BJ (cell line): ENCODE data around the gene RNPEPL1. TPM values are rescaled to one million over a fixed set of nuclear protein-coding genes. Genes with fewer than 3 reads are reported as not detected.

Experiments used
- CTCF ChIA-PET: fragments of 350-600 bp; formaldehyde crosslinking; extraction: SDS; loops from one replicate; lab custom pipeline; 2021; ENCODE audit warnings: antibody characterized with exemption, inconsistent platforms; lab: Yijun Ruan, JAX
- POLR2A ChIA-PET: fragments of 300-600 bp; sonication (Branson Sonifier 250); formaldehyde crosslinking; extraction: SDS; loops from one replicate; lab custom pipeline; 2021; ENCODE audit warnings: antibody characterized with exemption; lab: Charles Lee
- DNase-seq: peaks from one replicate; pipeline ENCODE4 v3.0.0-alpha.2; 2011; ENCODE audit warnings: low read depth
- H3K27me3 ChIP-seq: 2 replicates; pipeline ENCODE4 v1.6.0; 2011; ENCODE audit warnings: low read length; ENCODE audit not compliant: control insufficient read depth, insufficient read depth
- H3K36me3 ChIP-seq: 2 replicates; pipeline ENCODE4 v1.5.1; 2011; ENCODE audit warnings: low read length; ENCODE audit not compliant: control insufficient read depth, insufficient read depth
- H3K4me3 ChIP-seq: 2 replicates; pipeline ENCODE4 v1.5.1; 2011; ENCODE audit warnings: low read depth, mild to moderate bottlenecking, control low read depth, low read length
- CTCF ChIP-seq: IDR thresholded peaks from 2 replicates; pipeline ENCODE4 v1.5.1; 2011; ENCODE audit warnings: low read depth, mild to moderate bottlenecking, control low read depth, inconsistent platforms, low read length, moderate library complexity; ENCODE audit not compliant: insufficient read depth
- polyA plus RNA-seq: library from polyadenylated mRNA; depleted of rRNA; stranded (reverse); fragments of >200 nt; gene quantifications from 2 replicates; pipeline ENCODE4 v1.2.3, GENCODE V29; 2011

Gene RNPEPL1
- polyA plus RNA-seq, 1 experiment = 12.7 TPM

GRCh38 chr2:240539906-240540305, 28.4 kb upstream of the RNPEPL1 start:
- ChIA-PET CTCF (interaction anchor here (0.5 to 1.3 kb wide), 2 partner anchors 9 to 27 kb away, joined by 3 to 4 read pairs; no protein-coding TSS in a partner anchor), POLR2A (no interaction called here)
- H3K4me3 ChIP-seq = no peak overlapping the region
- no peak for DNase-seq
- no peaks in the 10 kb centered on the region for H3K27me3 ChIP-seq
- no peak for TF ChIP-seq CTCF
- H3K36me3 ChIP-seq = peaks cover 5% of the 10 kb centered on the region

- H3K27me3 ChIP-seq = no peaks in the 10 kb centered on the region
- H3K36me3 ChIP-seq = peaks cover 4% of the 10 kb centered on the region
- ChIA-PET CTCF (interaction anchor here (1.3 to 1.5 kb wide), 2 partner anchors 10 to 14 kb away, joined by 5 to 6 read pairs; no protein-coding TSS in a partner anchor), POLR2A (no interaction called here)
- TF ChIP-seq CTCF = no peak
- H3K4me3 ChIP-seq = no peak overlapping the region
- no peak for DNase-seq
Observed at GRCh38 chr2:240551288-240551687, 17.0 kb upstream of the RNPEPL1 start.

GRCh38 chr2:240551811-240552210, 16.5 kb upstream of the RNPEPL1 start:
- Histone ChIP-seq H3K27me3 (no peaks in the 10 kb centered on the region), H3K36me3 (peaks cover 4% of the 10 kb centered on the region), H3K4me3 (no peak overlapping the region)
- DNase-seq = no peak
- POLR2A ChIA-PET = no interaction called here
- TF ChIP-seq CTCF = no peak
- CTCF ChIA-PET = interaction anchor here (1.3 to 1.5 kb wide), 2 partner anchors 9 to 13 kb away, joined by 5 to 6 read pairs; no protein-coding TSS in a partner anchor

GRCh38 chr2:240553956-240554480, 14.3 kb upstream of the RNPEPL1 start:
- H3K27me3 ChIP-seq = no peaks in the 10 kb centered on the region
- peaks cover 4% of the 10 kb centered on the region for H3K36me3 ChIP-seq
- POLR2A ChIA-PET = no interaction called here
- no peak for TF ChIP-seq CTCF
- no peak for DNase-seq
- CTCF ChIA-PET = interaction anchor here (1.3 to 1.4 kb wide), 2 partner anchors 12 to 40 kb away, joined by 3 to 6 read pairs; no protein-coding TSS in a partner anchor
- H3K4me3 ChIP-seq = no peak overlapping the region

- H3K4me3 ChIP-seq = no peak overlapping the region
- POLR2A ChIA-PET = no interaction called here
- CTCF ChIA-PET = no interaction called here
- no peaks in the 10 kb centered on the region for H3K27me3 ChIP-seq
- H3K36me3 ChIP-seq = peaks cover 4% of the 10 kb centered on the region
- TF ChIP-seq CTCF = no peak
- DNase-seq = no peak
Observed at GRCh38 chr2:240554767-240555493, 13.4 kb upstream of the RNPEPL1 start.
